ENCODE data around the gene PLA2G6. TPM values are rescaled to one million over a fixed set of nuclear protein-coding genes. Genes with fewer than 3 reads are reported as not detected.

PLA2G6 gene
- total RNA-seq, 2 experiments from 2014 or later, result 33.9 to 83.9 TPM

DNA sequence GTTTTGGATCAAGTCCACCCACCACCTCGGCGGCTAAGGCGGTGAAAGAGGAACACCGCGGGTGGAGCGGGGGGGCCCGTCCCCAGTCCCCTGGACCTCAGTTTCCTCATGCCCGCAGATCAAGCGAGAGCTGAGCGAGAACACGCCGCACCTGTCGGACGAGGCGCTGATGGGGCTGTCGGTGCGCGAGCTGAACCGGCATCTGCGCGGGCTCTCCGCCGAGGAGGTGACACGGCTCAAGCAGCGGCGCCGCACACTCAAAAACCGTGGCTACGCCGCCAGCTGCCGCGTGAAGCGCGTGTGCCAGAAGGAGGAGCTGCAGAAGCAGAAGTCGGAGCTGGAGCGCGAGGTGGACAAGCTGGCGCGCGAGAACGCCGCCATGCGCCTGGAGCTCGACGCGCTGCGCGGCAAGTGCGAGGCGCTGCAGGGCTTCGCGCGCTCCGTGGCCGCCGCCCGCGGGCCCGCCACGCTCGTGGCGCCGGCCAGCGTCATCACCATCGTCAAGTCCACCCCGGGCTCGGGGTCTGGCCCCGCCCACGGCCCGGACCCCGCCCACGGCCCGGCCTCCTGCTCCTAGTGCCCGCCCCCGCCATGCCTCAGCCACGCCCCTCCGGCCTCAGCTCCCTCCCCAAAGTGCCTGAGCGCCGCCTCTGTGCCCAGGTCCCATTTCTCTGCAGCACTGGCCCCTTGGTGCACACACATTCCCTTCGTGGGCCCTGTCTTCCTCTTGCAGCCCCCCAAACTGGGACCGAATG is 32.8 kb upstream of the PLA2G6 start:
- H4K20me1 ChIP-seq (ENCODE audit: insufficient read depth, low read length), result no peaks in the 10 kb centered on the region
- peak overlapping the region; percentile 63 for H3K4me2 ChIP-seq (ENCODE audit: low read length)
- ChIA-PET CTCF (ENCODE audit: unreplicated experiment) (interaction anchor here (0.5 to 1.0 kb wide), 5 partner anchors 11 to 482 kb away, joined by 3 to 6 read pairs (median 3); no protein-coding TSS in a partner anchor), POLR2A (interaction anchor here (0.6 to 1.1 kb wide), 2 partner anchors 9 to 56 kb away, joined by 3 to 6 read pairs; no protein-coding TSS in a partner anchor)
- H3K4me1 ChIP-seq (ENCODE audit: insufficient read depth, low read length, poor library complexity, severe bottlenecking), result peaks cover 22% of the 10 kb centered on the region
- H3K36me3 ChIP-seq (ENCODE audit: insufficient read depth, low read length), result no peaks in the 10 kb centered on the region
- peak overlapping the region; percentile 7; the same call in 1 of the 2 replicates for H2AFZ ChIP-seq (ENCODE audit: low read length)
- no peak overlapping the region for H3K27ac ChIP-seq (ENCODE audit: low read depth, low read length, poor library complexity, severe bottlenecking)
- peak overlapping the region; percentile 61 for H3K4me3 ChIP-seq (ENCODE audit: low read depth, low read length, poor library complexity, severe bottlenecking)
- intact Hi-C loops (cut with micrococcal nuclease; ENCODE audit: unreplicated experiment), result no loop called here
- peak; percentile 84 for DNase-seq (ENCODE audit: low spot score)
- no peaks in the 10 kb centered on the region for H3K9me3 ChIP-seq (ENCODE audit: low read length)
- TF ChIP-seq, protein P1, sequence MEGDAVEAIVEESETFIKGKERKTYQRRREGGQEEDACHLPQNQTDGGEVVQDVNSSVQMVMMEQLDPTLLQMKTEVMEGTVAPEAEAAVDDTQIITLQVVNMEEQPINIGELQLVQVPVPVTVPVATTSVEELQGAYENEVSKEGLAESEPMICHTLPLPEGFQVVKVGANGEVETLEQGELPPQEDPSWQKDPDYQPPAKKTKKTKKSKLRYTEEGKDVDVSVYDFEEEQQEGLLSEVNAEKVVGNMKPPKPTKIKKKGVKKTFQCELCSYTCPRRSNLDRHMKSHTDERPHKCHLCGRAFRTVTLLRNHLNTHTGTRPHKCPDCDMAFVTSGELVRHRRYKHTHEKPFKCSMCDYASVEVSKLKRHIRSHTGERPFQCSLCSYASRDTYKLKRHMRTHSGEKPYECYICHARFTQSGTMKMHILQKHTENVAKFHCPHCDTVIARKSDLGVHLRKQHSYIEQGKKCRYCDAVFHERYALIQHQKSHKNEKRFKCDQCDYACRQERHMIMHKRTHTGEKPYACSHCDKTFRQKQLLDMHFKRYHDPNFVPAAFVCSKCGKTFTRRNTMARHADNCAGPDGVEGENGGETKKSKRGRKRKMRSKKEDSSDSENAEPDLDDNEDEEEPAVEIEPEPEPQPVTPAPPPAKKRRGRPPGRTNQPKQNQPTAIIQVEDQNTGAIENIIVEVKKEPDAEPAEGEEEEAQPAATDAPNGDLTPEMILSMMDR (conservative IDR thresholded peaks at IDR 0.05; ENCODE audit: low read length), result peak; percentile 41; the same call in 1 of the 2 replicates
- TF ChIP-seq EZH2phosphoT487 (IDR thresholded peaks at IDR 0.05; ENCODE audit: borderline replicate concordance, low read depth, low read length), result no peak
- H3K9me2 ChIP-seq (ENCODE audit: insufficient read depth, low read length), result no peaks in the 10 kb centered on the region
- H3K79me2 ChIP-seq (ENCODE audit: insufficient read depth, low read depth, low read length), result no peaks in the 10 kb centered on the region
- no TSS peak for BruUV-seq (replicated peaks)

DNA sequence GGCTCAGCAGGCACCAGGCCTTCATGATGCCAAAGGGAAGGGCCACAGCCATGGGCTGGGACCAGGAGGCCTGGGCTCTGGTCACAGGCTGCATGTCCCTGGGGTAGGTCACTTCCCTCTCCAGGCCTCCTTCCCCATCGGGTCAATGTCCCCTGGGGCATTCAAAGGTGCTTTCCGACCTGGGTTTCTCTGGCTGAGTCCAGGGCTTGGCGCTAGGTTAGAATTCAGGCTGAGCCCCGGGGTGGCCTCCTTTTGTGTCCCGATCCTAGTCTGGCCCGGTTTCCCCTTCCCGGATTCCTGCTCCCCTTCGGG is 32.3 kb upstream of the PLA2G6 start:
- no peak for TF ChIP-seq EZH2phosphoT487 (IDR thresholded peaks at IDR 0.05; ENCODE audit: borderline replicate concordance, low read depth, low read length)
- TF ChIP-seq, protein P1 (conservative IDR thresholded peaks at IDR 0.05; ENCODE audit: low read length), result no peak
- Histone ChIP-seq H3K79me2 (ENCODE audit: insufficient read depth, low read depth, low read length) (no peaks in the 10 kb centered on the region), H3K9me2 (ENCODE audit: insufficient read depth, low read length) (no peaks in the 10 kb centered on the region), H3K36me3 (ENCODE audit: insufficient read depth, low read length) (no peaks in the 10 kb centered on the region), H3K4me2 (ENCODE audit: low read length) (peak overlapping the region; percentile 63), H3K9me3 (ENCODE audit: low read length) (no peaks in the 10 kb centered on the region), H3K4me1 (ENCODE audit: insufficient read depth, low read length, poor library complexity, severe bottlenecking) (peaks cover 22% of the 10 kb centered on the region), H2AFZ (ENCODE audit: low read length) (peak overlapping the region; percentile 7; the same call in 1 of the 2 replicates), H3K27ac (ENCODE audit: low read depth, low read length, poor library complexity, severe bottlenecking) (no peak overlapping the region), H3K4me3 (ENCODE audit: low read depth, low read length, poor library complexity, severe bottlenecking) (peak overlapping the region; percentile 61), H4K20me1 (ENCODE audit: insufficient read depth, low read length) (no peaks in the 10 kb centered on the region)
- no TSS peak for BruUV-seq (replicated peaks)
- ChIA-PET POLR2A (no interaction called here), CTCF (ENCODE audit: unreplicated experiment) (interaction anchor here (0.5 to 0.6 kb wide), 2 partner anchors 11 to 467 kb away, joined by 3 read pairs; no protein-coding TSS in a partner anchor)
- no peak for DNase-seq (ENCODE audit: low spot score)
- intact Hi-C loops (cut with micrococcal nuclease; ENCODE audit: unreplicated experiment), result no loop called here

Measured in OCI-LY7 (cell line).